ENCODE results near the gene OR2A7.
"Not testable (repeated sequence)": the region's sequence is repeated elsewhere in the genome, so short reads cannot be mapped to it uniquely, and the experiment has no call there.

GRCh38 chr7:144281981-144282380, 17.4 kb upstream of the OR2A7 start:
- not testable (repeated sequence) for TF ChIP-seq CTCF (conservative IDR thresholded peaks at IDR 0.05; ENCODE audit: low read depth in 2 of 2); CREB1 (CRISPR knock-in tag; IDR thresholded peaks at IDR 0.05; ENCODE audit: low read depth); JUNB (IDR thresholded peaks at IDR 0.05; ENCODE audit: unreplicated experiment); NANOG (IDR thresholded peaks at IDR 0.05; ENCODE audit: borderline replicate concordance); EZH2phosphoT487 (IDR thresholded peaks at IDR 0.05; ENCODE audit: unreplicated experiment); EZH2 (IDR thresholded peaks at IDR 0.05; ENCODE audit: low read depth, unreplicated experiment)

Measured in GM23338 (cell line).